ENCODE measurements around the gene CNTNAP4. TPM values are rescaled to one million over a fixed set of nuclear protein-coding genes. Genes with fewer than 3 reads are reported as not detected.

CNTNAP4 gene
- polyA plus RNA-seq, 1 donor (not counting 4 experiments of a cell fraction or from before 2014, with no cell fraction given), result 0.08 TPM

DNA sequence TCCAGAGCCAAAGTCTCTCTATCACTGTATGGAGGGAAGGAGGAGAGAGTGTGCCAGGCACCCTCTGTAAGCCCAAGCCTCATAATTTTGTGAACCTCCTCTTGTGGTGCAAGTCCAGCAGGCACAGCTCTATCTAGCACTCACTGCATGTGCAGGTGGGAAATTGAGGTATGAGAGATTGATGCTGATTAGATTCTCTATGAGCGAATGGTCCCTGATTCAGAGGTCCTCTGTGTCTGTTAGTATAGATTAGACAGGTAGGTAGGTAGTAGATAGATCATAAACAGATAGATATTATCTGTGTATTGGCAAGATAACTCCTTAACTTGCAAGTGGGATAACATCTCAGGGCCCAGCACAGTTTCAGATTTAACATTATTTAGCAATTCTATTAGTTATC, 209.5 kb downstream of the CNTNAP4 start:
- no peaks in the 10 kb centered on the region for H3K27me3 ChIP-seq (ENCODE audit: control insufficient read depth, extremely low read depth, insufficient read depth, low read length)
- H4K20me1 ChIP-seq (ENCODE audit: control insufficient read depth, extremely low read depth, insufficient read depth, low read length), result no peaks in the 10 kb centered on the region
- no peaks in the 10 kb centered on the region for H3K79me2 ChIP-seq (ENCODE audit: control insufficient read depth, insufficient read depth, low read length)
- H3K9me1 ChIP-seq (ENCODE audit: control insufficient read depth, extremely low read depth, insufficient read depth, low read length), result no peaks in the 10 kb centered on the region
- dilution Hi-C loops (cut with MboI; ENCODE audit: extremely low pct_ligation_motif_present, low sequenced_read_pairs), result no loop called here
- no peaks in the 10 kb centered on the region for H3K9me3 ChIP-seq (ENCODE audit: control insufficient read depth, low read depth, low read length)
- no peak overlapping the region for H2AFZ ChIP-seq (ENCODE audit: control insufficient read depth, low read length)
- no peak overlapping the region for H3K27ac ChIP-seq (ENCODE audit: control insufficient read depth, insufficient read depth, low read length)
- no peaks in the 10 kb centered on the region for H3K4me1 ChIP-seq (ENCODE audit: control insufficient read depth, extremely low read depth, insufficient read depth, low read length)
- H3K36me3 ChIP-seq (ENCODE audit: control insufficient read depth in 2 of 2, extremely low read depth in 1 of 2, insufficient read depth in 2 of 2, low read length in 2 of 2), result no peaks in the 10 kb centered on the region
- DNase-seq (ENCODE audit: low read depth, low spot score), result no peak
- FAIRE-seq, result no peak
- no peak overlapping the region for H3K4me2 ChIP-seq (ENCODE audit: control insufficient read depth, extremely low read depth, insufficient read depth, low read depth, low read length)
- no peak overlapping the region for H3K9ac ChIP-seq (ENCODE audit: control insufficient read depth, extremely low read depth, insufficient read depth, low read length)
- H3K4me3 ChIP-seq (ENCODE audit: control insufficient read depth in 2 of 3, extremely low read depth in 1 of 3, insufficient read depth in 2 of 3, low read depth in 1 of 3, low read length in 3 of 3), result no peak overlapping the region
- TF ChIP-seq EZH2 (IDR thresholded peaks at IDR 0.05; ENCODE audit: low read length) (no peak), CTCF (optimal IDR thresholded peaks at IDR 0.05 in 1 of 3, IDR thresholded peaks at IDR 0.05 in 1 of 3, conservative IDR thresholded peaks at IDR 0.05 in 1 of 3; ENCODE audit: extremely low read depth in 1 of 3, insufficient read depth in 2 of 3, low read length in 3 of 3) (no peak)

DNA sequence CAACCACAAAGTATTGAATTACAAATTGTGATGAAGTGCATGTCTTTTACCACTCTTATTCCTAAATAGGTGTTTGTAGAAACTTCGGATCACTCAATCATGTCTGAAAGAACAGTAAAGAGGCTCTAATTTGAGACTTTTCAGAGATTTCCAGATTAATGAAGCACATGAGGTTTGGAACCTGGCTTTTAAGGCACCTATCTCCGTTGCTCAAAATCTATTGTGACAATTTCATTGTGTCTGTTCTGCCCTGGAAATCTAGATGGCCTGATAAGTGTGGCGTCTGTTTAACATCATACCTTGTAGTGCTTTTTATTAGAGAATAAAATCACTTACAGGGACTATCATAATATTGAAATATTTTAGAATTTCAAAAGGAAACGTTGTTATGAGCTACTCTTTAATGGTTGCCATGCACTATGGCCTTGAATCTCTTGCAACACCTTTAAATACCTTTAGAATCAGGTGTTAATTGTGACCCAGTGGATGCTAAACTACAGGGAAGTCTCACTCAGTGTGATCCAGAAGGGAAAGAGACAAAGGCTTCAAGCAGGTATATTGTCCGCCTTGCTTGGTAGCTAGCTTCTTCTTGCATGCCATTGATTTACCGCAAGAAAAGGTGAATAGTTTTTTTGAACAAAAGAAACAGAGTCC, 210.3 kb downstream of the CNTNAP4 start:
- no peak for DNase-seq (ENCODE audit: low read depth, low spot score)
- no peaks in the 10 kb centered on the region for H3K9me3 ChIP-seq (ENCODE audit: control insufficient read depth, low read depth, low read length)
- no peak overlapping the region for H3K9ac ChIP-seq (ENCODE audit: control insufficient read depth, extremely low read depth, insufficient read depth, low read length)
- no peak overlapping the region for H3K27ac ChIP-seq (ENCODE audit: control insufficient read depth, insufficient read depth, low read length)
- H3K4me2 ChIP-seq (ENCODE audit: control insufficient read depth, extremely low read depth, insufficient read depth, low read depth, low read length), result no peak overlapping the region
- H3K9me1 ChIP-seq (ENCODE audit: control insufficient read depth, extremely low read depth, insufficient read depth, low read length), result no peaks in the 10 kb centered on the region
- no peaks in the 10 kb centered on the region for H3K4me1 ChIP-seq (ENCODE audit: control insufficient read depth, extremely low read depth, insufficient read depth, low read length)
- no peaks in the 10 kb centered on the region for H3K36me3 ChIP-seq (ENCODE audit: control insufficient read depth in 2 of 2, extremely low read depth in 1 of 2, insufficient read depth in 2 of 2, low read length in 2 of 2)
- no peaks in the 10 kb centered on the region for H4K20me1 ChIP-seq (ENCODE audit: control insufficient read depth, extremely low read depth, insufficient read depth, low read length)
- no peak for TF ChIP-seq CTCF (optimal IDR thresholded peaks at IDR 0.05 in 1 of 3, IDR thresholded peaks at IDR 0.05 in 1 of 3, conservative IDR thresholded peaks at IDR 0.05 in 1 of 3; ENCODE audit: extremely low read depth in 1 of 3, insufficient read depth in 2 of 3, low read length in 3 of 3)
- TF ChIP-seq EZH2 (IDR thresholded peaks at IDR 0.05; ENCODE audit: low read length), result no peak
- no peaks in the 10 kb centered on the region for H3K27me3 ChIP-seq (ENCODE audit: control insufficient read depth, extremely low read depth, insufficient read depth, low read length)
- H3K79me2 ChIP-seq (ENCODE audit: control insufficient read depth, insufficient read depth, low read length), result no peaks in the 10 kb centered on the region
- H2AFZ ChIP-seq (ENCODE audit: control insufficient read depth, low read length), result no peak overlapping the region
- H3K4me3 ChIP-seq (ENCODE audit: control insufficient read depth in 2 of 3, extremely low read depth in 1 of 3, insufficient read depth in 2 of 3, low read depth in 1 of 3, low read length in 3 of 3), result no peak overlapping the region
- no peak for FAIRE-seq
- dilution Hi-C loops (cut with MboI; ENCODE audit: extremely low pct_ligation_motif_present, low sequenced_read_pairs), result no loop called here

Measured in keratinocyte (primary cell).